ENCODE data around the gene LGALS3BP. TPM values are rescaled to one million over a fixed set of nuclear protein-coding genes. Genes with fewer than 3 reads are reported as not detected.

The LGALS3BP gene
- total and polyA plus RNA-seq, 2 of the 13 experiments (the other 11 are each of a cell fraction or from before 2014, with no cell fraction given) = 137 to 332 TPM

- TF ChIP-seq NONO (IDR thresholded peaks at IDR 0.05) (no peak), NONO (CRISPR knock-in tag; conservative IDR thresholded peaks at IDR 0.05) (no peak; the same call in 1 of the 2 replicates), TFDP2 (CRISPR knock-in tag; IDR thresholded peaks at IDR 0.05) (peak; percentile 85), NFYB (CRISPR knock-in tag; IDR thresholded peaks at IDR 0.05) (no peak), ZNF564 (CRISPR knock-in tag; IDR thresholded peaks at IDR 0.05) (no peak), NFRKB (IDR thresholded peaks at IDR 0.05) (no peak), TEAD2 (CRISPR knock-in tag; IDR thresholded peaks at IDR 0.05) (no peak; the same call in 1 of the 2 replicates), ZNF644 (CRISPR knock-in tag; IDR thresholded peaks at IDR 0.05; ENCODE audit: low read depth) (no peak), ATF7-NPFF (CRISPR knock-in tag; IDR thresholded peaks at IDR 0.05; ENCODE audit: low read depth) (no peak), KDM2A (CRISPR knock-in tag; IDR thresholded peaks at IDR 0.05; ENCODE audit: borderline replicate concordance, low read depth) (peak; percentile 89), ZNF850 (CRISPR knock-in tag; conservative IDR thresholded peaks at IDR 0.05) (no peak), LCORL (IDR thresholded peaks at IDR 0.05) (peak; percentile 93), LCORL (CRISPR knock-in tag; IDR thresholded peaks at IDR 0.05) (no peak), ZNF263 (CRISPR knock-in tag; IDR thresholded peaks at IDR 0.05) (peak; percentile 35), ZNF766 (CRISPR knock-in tag; IDR thresholded peaks at IDR 0.05; ENCODE audit: borderline replicate concordance) (peak; percentile 22; the same call in 1 of the 2 replicates), ZMYM2 (CRISPR knock-in tag; IDR thresholded peaks at IDR 0.05) (no peak), RFX3 (CRISPR knock-in tag; IDR thresholded peaks at IDR 0.05) (no peak), ZNF557 (CRISPR knock-in tag; IDR thresholded peaks at IDR 0.05) (no peak), GPN1 (CRISPR knock-in tag; IDR thresholded peaks at IDR 0.05; ENCODE audit: borderline replicate concordance) (no peak), ARID4A (CRISPR knock-in tag; IDR thresholded peaks at IDR 0.05; ENCODE audit: borderline replicate concordance) (peak; percentile 87; the same call in 1 of the 2 replicates), SP2 (CRISPR knock-in tag; IDR thresholded peaks at IDR 0.05) (peak; percentile 42; the same call in 1 of the 2 replicates), ZNF17 (CRISPR knock-in tag; IDR thresholded peaks at IDR 0.05) (no peak), MEIS1 (CRISPR knock-in tag; IDR thresholded peaks at IDR 0.05; ENCODE audit: borderline replicate concordance) (no peak), ZNF343 (CRISPR knock-in tag; IDR thresholded peaks at IDR 0.05) (no peak), FOXA1 (IDR thresholded peaks at IDR 0.05) (no peak), FOXA1 (CRISPR knock-in tag; IDR thresholded peaks at IDR 0.05) (no peak)
Observed at GRCh38 chr17:79009397-79010303, 29.9 kb upstream of the LGALS3BP start, which contains the start of gene CANT1 (continued).

Measured in HepG2 (cell line).